Loucy (cell line): ENCODE data around the gene C1QTNF3.

Experiments
- H2AFZ ChIP-seq: fragments of 200-600 bp; sonication (generic); 2 replicates; pipeline ENCODE4 v1.6.0; 2016; ENCODE audit warnings: antibody characterized with exemption, mild to moderate bottlenecking, low read length, moderate library complexity
- H3F3A ChIP-seq: fragments of 200-600 bp; 2 replicates; pipeline ENCODE4 v1.6.0; 2016; ENCODE audit warnings: antibody characterized with exemption, low read depth, mild to moderate bottlenecking
- H3K27me3 ChIP-seq: fragments of 200-600 bp; sonication (generic); 2 replicates; pipeline ENCODE4 v1.6.1; 2014; ENCODE audit warnings: low read length, mild to moderate bottlenecking; ENCODE audit not compliant: insufficient read depth, poor library complexity, severe bottlenecking
- H3K36me3 ChIP-seq: fragments of 200-600 bp; sonication (generic); 2 replicates; pipeline ENCODE4 v1.6.1; 2016; ENCODE audit warnings: low read length; ENCODE audit not compliant: insufficient read depth
- H3K4me1 ChIP-seq: fragments of 200-600 bp; sonication (generic); 2 replicates; pipeline ENCODE4 v1.5.1; 2014; ENCODE audit warnings: low read length, mild to moderate bottlenecking; ENCODE audit not compliant: insufficient read depth, poor library complexity, severe bottlenecking
- H3K4me2 ChIP-seq: fragments of 200-600 bp; sonication (generic); 2 replicates; pipeline ENCODE4 v1.6.0; 2014; ENCODE audit warnings: antibody characterized with exemption, low read length, low read depth, mild to moderate bottlenecking; ENCODE audit not compliant: poor library complexity, severe bottlenecking
- H3K4me3 ChIP-seq: fragments of 200-600 bp; sonication (generic); 2 replicates; pipeline ENCODE4 v1.5.1; 2014; ENCODE audit warnings: low read length, mild to moderate bottlenecking, mixed read lengths; ENCODE audit not compliant: poor library complexity, severe bottlenecking
- H3K79me2 ChIP-seq: fragments of 200-600 bp; sonication (generic); 2 replicates; pipeline ENCODE4 v1.6.1; 2014; ENCODE audit warnings: low read length; ENCODE audit not compliant: insufficient read depth
- H3K9ac ChIP-seq: fragments of 200-600 bp; sonication (generic); 2 replicates; pipeline ENCODE4 v1.6.0; 2014; ENCODE audit warnings: mild to moderate bottlenecking, low read depth, low read length, moderate library complexity; ENCODE audit not compliant: poor library complexity, severe bottlenecking
- H3K9me2 ChIP-seq: fragments of 200-600 bp; sonication (generic); replicated peaks from 2 replicates; pipeline ENCODE4 v1.6.1; 2016; ENCODE audit warnings: low read depth, low read length, mixed read lengths
- H3K9me3 ChIP-seq: fragments of 200-600 bp; sonication (generic); 2 replicates; pipeline ENCODE4 v1.6.1; 2014; ENCODE audit warnings: mild to moderate bottlenecking, antibody characterized with exemption, low read length, low read depth; ENCODE audit not compliant: insufficient read depth
- H4K20me1 ChIP-seq: fragments of 200-600 bp; sonication (generic); 2 replicates; pipeline ENCODE4 v1.6.0; 2014; ENCODE audit warnings: antibody characterized with exemption, low read length, mild to moderate bottlenecking; ENCODE audit not compliant: insufficient read depth, poor library complexity, severe bottlenecking
- EZH2phosphoT487 ChIP-seq: fragments of 200-600 bp; IDR thresholded peaks from 2 replicates; pipeline ENCODE4 v1.6.1; 2018; ENCODE audit warnings: antibody characterized with exemption, mild to moderate bottlenecking, moderate library complexity, borderline replicate concordance
- TF ChIP-seq, protein P1 (sequence below): fragments of 200-600 bp; sonication (generic); conservative IDR thresholded peaks from 2 replicates; pipeline ENCODE4 v1.5.1; 2014; ENCODE audit warnings: mild to moderate bottlenecking, antibody characterized with exemption, low read length

The C1QTNF3 gene

DNA sequence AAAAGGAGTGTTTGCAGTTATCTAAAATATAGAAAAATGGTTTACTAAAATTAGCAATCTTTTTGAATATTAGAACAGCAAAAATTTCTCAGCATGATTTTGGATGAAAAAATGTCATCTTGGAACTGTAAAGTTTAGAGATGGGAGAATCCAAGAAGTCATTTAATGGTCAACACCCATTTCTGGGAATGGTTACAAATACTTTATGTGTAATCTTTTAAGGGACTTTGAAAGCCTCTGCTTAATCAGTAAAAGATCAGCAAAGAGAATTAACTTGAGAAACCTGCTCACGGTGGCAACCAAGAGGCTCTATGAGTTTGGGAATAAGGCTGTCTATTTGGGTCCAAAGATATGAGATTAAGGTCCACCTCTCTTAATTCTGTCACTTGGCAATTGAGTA lies 13.0 kb downstream of the C1QTNF3 start:
- Histone ChIP-seq H3K4me1 (no peaks in the 10 kb centered on the region), H3K9ac (no peak overlapping the region), H3K9me2 (no peaks in the 10 kb centered on the region), H3K9me3 (no peaks in the 10 kb centered on the region), H3K36me3 (peaks cover 30% of the 10 kb centered on the region; the same call in 1 of the 2 replicates), H4K20me1 (no peaks in the 10 kb centered on the region), H3K27me3 (no peaks in the 10 kb centered on the region), H3K4me2 (no peak overlapping the region), H3K4me3 (no peak overlapping the region), H3F3A (no peaks in the 10 kb centered on the region), H2AFZ (no peak overlapping the region), H3K79me2 (no peaks in the 10 kb centered on the region)
- TF ChIP-seq EZH2phosphoT487: no peak
- TF ChIP-seq, protein P1, sequence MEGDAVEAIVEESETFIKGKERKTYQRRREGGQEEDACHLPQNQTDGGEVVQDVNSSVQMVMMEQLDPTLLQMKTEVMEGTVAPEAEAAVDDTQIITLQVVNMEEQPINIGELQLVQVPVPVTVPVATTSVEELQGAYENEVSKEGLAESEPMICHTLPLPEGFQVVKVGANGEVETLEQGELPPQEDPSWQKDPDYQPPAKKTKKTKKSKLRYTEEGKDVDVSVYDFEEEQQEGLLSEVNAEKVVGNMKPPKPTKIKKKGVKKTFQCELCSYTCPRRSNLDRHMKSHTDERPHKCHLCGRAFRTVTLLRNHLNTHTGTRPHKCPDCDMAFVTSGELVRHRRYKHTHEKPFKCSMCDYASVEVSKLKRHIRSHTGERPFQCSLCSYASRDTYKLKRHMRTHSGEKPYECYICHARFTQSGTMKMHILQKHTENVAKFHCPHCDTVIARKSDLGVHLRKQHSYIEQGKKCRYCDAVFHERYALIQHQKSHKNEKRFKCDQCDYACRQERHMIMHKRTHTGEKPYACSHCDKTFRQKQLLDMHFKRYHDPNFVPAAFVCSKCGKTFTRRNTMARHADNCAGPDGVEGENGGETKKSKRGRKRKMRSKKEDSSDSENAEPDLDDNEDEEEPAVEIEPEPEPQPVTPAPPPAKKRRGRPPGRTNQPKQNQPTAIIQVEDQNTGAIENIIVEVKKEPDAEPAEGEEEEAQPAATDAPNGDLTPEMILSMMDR: no peak

DNA sequence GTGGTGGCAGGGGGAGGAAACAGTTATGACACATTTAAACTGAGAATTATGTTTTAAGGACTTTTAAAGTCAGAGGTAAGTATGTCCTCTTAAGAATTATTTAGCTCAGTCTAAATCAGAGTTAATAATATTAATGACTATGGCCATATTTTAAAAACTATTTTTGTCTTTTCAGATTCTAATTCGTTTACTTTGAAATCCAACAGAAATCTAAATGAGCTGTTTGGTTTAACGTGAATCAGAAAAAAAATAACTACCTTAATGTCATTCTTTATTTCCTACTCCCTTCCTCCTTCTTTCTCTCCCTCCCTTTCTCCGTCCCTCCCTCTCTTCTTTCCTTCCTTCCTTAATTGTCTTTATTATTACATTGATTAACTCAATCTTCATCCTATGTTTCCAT lies 14.7 kb downstream of the C1QTNF3 start:
- H3K4me2 ChIP-seq: no peak overlapping the region
- no peaks in the 10 kb centered on the region for H3K79me2 ChIP-seq
- no peak overlapping the region for H2AFZ ChIP-seq
- H3K4me3 ChIP-seq: no peak overlapping the region
- H3K36me3 ChIP-seq: peaks cover 33% of the 10 kb centered on the region; the same call in 1 of the 2 replicates
- H3K9me3 ChIP-seq: no peaks in the 10 kb centered on the region
- H3K4me1 ChIP-seq: no peaks in the 10 kb centered on the region
- H3K27me3 ChIP-seq: no peaks in the 10 kb centered on the region
- no peaks in the 10 kb centered on the region for H3K9me2 ChIP-seq
- H3K9ac ChIP-seq: no peak overlapping the region
- TF ChIP-seq EZH2phosphoT487: no peak
- TF ChIP-seq, protein P1: no peak
- no peaks in the 10 kb centered on the region for H4K20me1 ChIP-seq
- H3F3A ChIP-seq: no peaks in the 10 kb centered on the region

DNA sequence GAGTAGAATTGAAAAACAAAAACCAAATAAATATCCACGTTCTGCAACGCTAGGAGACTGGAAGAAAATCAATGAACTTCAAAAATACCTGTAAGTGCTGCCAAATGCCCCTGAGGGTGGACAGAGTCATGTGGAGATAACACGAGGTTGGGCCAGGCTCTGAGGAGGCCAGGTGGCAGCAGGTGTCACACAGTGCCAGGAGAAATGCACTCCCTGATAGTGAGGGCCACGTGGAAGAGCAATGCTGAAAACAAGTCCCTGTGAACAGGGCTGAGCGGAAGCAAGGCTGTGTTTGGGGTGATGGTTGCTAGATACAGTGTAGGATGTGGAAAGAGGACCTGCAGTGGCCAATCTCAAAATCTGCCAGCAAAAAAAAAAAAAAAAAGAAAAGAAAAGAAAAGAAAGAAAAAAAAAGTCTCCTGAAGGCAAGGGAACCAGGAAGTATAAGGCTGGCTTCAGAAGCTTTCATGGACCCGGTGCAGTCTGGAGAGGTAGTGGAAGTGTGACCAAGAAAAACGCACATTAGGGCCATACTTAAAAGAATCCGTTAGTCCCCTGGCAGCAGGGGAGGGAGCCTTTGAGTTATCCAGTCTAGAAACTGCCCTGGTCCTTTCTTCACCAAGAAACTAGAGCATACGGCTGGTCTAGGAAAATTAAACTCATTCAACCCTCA lies 16.8 kb downstream of the C1QTNF3 start:
- peaks cover 31% of the 10 kb centered on the region; the same call in 1 of the 2 replicates for H3K36me3 ChIP-seq
- H3K27me3 ChIP-seq: no peaks in the 10 kb centered on the region
- H4K20me1 ChIP-seq: no peaks in the 10 kb centered on the region
- H3K9me2 ChIP-seq: no peaks in the 10 kb centered on the region
- TF ChIP-seq EZH2phosphoT487: no peak
- TF ChIP-seq, protein P1: no peak
- no peaks in the 10 kb centered on the region for H3F3A ChIP-seq
- no peak overlapping the region for H3K4me2 ChIP-seq
- no peaks in the 10 kb centered on the region for H3K9me3 ChIP-seq
- no peaks in the 10 kb centered on the region for H3K79me2 ChIP-seq
- no peak overlapping the region for H3K4me3 ChIP-seq
- H2AFZ ChIP-seq: no peak overlapping the region
- peaks cover 13% of the 10 kb centered on the region for H3K4me1 ChIP-seq
- no peak overlapping the region for H3K9ac ChIP-seq
